ENCODE results near the gene IQGAP1. TPM values are rescaled to one million over a fixed set of nuclear protein-coding genes. Genes with fewer than 3 reads are reported as not detected.

Gene IQGAP1
- total and polyA plus RNA-seq, 2 of the 13 experiments (the other 11 are each of a cell fraction or from before 2014, with no cell fraction given) = 29.5 to 37.9 TPM

- TF ChIP-seq FOXK1 (CRISPR knock-in tag; IDR thresholded peaks at IDR 0.05; ENCODE audit: borderline replicate concordance, low read depth) (no peak), KDM2A (CRISPR knock-in tag; IDR thresholded peaks at IDR 0.05; ENCODE audit: borderline replicate concordance, low read depth) (no peak), TIGD3 (CRISPR knock-in tag; IDR thresholded peaks at IDR 0.05; ENCODE audit: borderline replicate concordance) (no peak), HNRNPK (IDR thresholded peaks at IDR 0.05; ENCODE audit: low read depth, low read length, poor library complexity, severe bottlenecking) (no peak), PITX1 (CRISPR knock-in tag; IDR thresholded peaks at IDR 0.05) (0 out of 2 replicates have a peak, but pooled peaks have one; percentile 22), HCFC1 (IDR thresholded peaks at IDR 0.05; ENCODE audit: low read depth, low read length) (no peak), MAF1 (CRISPR knock-in tag; IDR thresholded peaks at IDR 0.05; ENCODE audit: borderline replicate concordance) (no peak), NR2F2 (IDR thresholded peaks at IDR 0.05; ENCODE audit: borderline replicate concordance, low read depth) (0 out of 2 replicates have a peak, but pooled peaks have one; percentile 24), TP53 (CRISPR knock-in tag; conservative IDR thresholded peaks at IDR 0.05) (no peak), ZNF296 (CRISPR knock-in tag; conservative IDR thresholded peaks at IDR 0.05) (no peak)
Measured at GRCh38 chr15:90460142-90460824, 72.2 kb downstream of the IQGAP1 start (continued).

DNA sequence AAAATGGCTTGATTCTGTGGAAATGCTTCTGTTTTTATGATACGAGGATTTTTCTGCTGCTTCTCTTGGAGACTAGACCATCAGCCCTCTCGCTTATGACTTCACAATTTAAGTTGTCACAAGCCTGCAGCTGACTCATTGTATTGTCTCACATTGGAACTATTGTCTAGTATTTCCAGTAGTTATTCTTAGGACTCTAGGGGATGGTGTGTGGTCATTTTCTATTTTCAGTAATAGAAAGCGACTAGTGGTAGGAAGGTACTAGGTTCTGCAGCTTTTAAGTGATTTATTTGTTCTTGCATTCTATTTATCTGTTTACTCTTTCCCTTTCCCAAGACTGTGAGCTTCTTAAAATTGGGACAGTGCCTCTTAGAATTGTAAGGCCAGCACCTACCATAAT is 75.3 kb downstream of the IQGAP1 start:
- H3K79me2 ChIP-seq (ENCODE audit: insufficient read depth, low read length) = no peaks in the 10 kb centered on the region
- ChIA-PET CTCF (ENCODE audit: low intra/inter-chr PET ratio, low total read pairs) (no interaction called here), POLR2A (interaction anchor here (1.4 kb wide), 1 partner anchor 75 kb away, joined by 3 read pairs; the partner anchor contains the start of gene IQGAP1)
- H3K9ac ChIP-seq (ENCODE audit: insufficient read depth, low read depth, low read length) = no peak overlapping the region
- no peaks in the 10 kb centered on the region for H3K9me3 ChIP-seq (ENCODE audit: low read length)
- ATAC-seq (no peak), DNase-seq (ENCODE audit: low spot score) (no peak), FAIRE-seq (no peak)
- H3K4me2 ChIP-seq (ENCODE audit: low read depth, low read length) = no peak overlapping the region
- intact Hi-C loops (cut with micrococcal nuclease; ENCODE audit: unreplicated experiment) (no loop called here), in situ Hi-C loops (cut with HindIII; ENCODE audit: extremely low pct_ligation_motif_present, low pct_unique_long_range_greater_than_20kb) (no loop called here)
- peaks cover 2 to 17% of the 10 kb centered on the region in 2 experiments; a peak in 2 of 5 replicates for H3K36me3 ChIP-seq (replicated peaks in 1 of 2; ENCODE audit: control insufficient read depth in 1 of 2, insufficient read depth in 2 of 2, low read length in 2 of 2)
- peaks cover 22% of the 10 kb centered on the region for H3K4me1 ChIP-seq (ENCODE audit: insufficient read depth, low read length)
- no peak overlapping the region for H2AFZ ChIP-seq (ENCODE audit: low read length)
- H4K20me1 ChIP-seq (ENCODE audit: insufficient read depth, low read length) = no peaks in the 10 kb centered on the region
- WGBS (ENCODE audit: low lambda C conversion rate) = 98% methylated on average over 3 of the region's 3 CpGs
- no TSS peak for BruUV-seq (replicated peaks)
- H3K4me3 ChIP-seq (replicated peaks in 1 of 3; ENCODE audit: insufficient read depth in 1 of 3, low read depth in 2 of 3, low read length in 3 of 3) = no peak overlapping the region
- H3K27ac ChIP-seq (ENCODE audit: extremely low read length, insufficient read depth, low read length) = no peak overlapping the region
- no peaks in the 10 kb centered on the region for H3K27me3 ChIP-seq (ENCODE audit: control insufficient read depth in 1 of 2, insufficient read depth in 2 of 2, low read length in 2 of 2)
- TF ChIP-seq, protein P1, sequence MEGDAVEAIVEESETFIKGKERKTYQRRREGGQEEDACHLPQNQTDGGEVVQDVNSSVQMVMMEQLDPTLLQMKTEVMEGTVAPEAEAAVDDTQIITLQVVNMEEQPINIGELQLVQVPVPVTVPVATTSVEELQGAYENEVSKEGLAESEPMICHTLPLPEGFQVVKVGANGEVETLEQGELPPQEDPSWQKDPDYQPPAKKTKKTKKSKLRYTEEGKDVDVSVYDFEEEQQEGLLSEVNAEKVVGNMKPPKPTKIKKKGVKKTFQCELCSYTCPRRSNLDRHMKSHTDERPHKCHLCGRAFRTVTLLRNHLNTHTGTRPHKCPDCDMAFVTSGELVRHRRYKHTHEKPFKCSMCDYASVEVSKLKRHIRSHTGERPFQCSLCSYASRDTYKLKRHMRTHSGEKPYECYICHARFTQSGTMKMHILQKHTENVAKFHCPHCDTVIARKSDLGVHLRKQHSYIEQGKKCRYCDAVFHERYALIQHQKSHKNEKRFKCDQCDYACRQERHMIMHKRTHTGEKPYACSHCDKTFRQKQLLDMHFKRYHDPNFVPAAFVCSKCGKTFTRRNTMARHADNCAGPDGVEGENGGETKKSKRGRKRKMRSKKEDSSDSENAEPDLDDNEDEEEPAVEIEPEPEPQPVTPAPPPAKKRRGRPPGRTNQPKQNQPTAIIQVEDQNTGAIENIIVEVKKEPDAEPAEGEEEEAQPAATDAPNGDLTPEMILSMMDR (CRISPR knock-in tag; IDR thresholded peaks at IDR 0.05) = no peak
- TF ChIP-seq PHF21A (CRISPR knock-in tag; IDR thresholded peaks at IDR 0.05) (no peak), HMG20B (CRISPR knock-in tag; conservative IDR thresholded peaks at IDR 0.05) (no peak), PITX1 (CRISPR knock-in tag; IDR thresholded peaks at IDR 0.05) (no peak), SPEN (CRISPR knock-in tag; IDR thresholded peaks at IDR 0.05; ENCODE audit: low read depth) (no peak), ZNF512 (CRISPR knock-in tag; IDR thresholded peaks at IDR 0.05) (no peak), ZC3H4 (CRISPR knock-in tag; IDR thresholded peaks at IDR 0.05; ENCODE audit: borderline replicate concordance) (no peak), RCOR2 (CRISPR knock-in tag; IDR thresholded peaks at IDR 0.05) (no peak)
- TF ChIP-seq, protein P2, sequence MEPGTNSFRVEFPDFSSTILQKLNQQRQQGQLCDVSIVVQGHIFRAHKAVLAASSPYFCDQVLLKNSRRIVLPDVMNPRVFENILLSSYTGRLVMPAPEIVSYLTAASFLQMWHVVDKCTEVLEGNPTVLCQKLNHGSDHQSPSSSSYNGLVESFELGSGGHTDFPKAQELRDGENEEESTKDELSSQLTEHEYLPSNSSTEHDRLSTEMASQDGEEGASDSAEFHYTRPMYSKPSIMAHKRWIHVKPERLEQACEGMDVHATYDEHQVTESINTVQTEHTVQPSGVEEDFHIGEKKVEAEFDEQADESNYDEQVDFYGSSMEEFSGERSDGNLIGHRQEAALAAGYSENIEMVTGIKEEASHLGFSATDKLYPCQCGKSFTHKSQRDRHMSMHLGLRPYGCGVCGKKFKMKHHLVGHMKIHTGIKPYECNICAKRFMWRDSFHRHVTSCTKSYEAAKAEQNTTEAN (CRISPR knock-in tag; conservative IDR thresholded peaks at IDR 0.05) = no peak

All from HepG2 (cell line).